HL-60/S4 (cell line): ENCODE data around the gene SNX8.
"Not testable (repeated sequence)": the region's sequence is repeated elsewhere in the genome, so short reads cannot be mapped to it uniquely, and the experiment has no call there.

Experiments used
- in situ Hi-C: fragments of 300-500 bp; cut with MboI; formaldehyde crosslinking; loops from 2 replicates; pipeline ENCODE4 v1.14.3; 2022; ENCODE audit warnings: low sequenced_read_pairs

Gene SNX8

DNA sequence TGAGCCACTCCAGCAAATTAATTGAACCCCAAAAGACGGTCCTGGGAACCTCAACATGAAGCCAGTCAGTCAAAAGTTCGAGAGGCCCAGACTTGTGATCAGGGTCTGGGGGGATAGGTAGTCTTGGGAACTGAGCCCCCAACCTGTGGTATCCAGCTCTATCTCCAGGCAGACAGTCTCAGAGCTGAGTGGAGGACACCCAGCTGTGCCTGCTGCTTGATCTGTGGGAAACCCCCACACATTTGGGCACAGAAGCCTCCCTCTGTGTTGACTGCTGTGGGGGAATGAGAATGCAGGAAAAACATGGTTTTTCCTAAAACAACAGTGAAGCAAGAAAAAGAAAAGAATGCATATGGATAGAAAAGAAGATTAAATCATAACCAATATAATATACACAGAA lies 16.3 kb upstream of the SNX8 start:
- in situ Hi-C loops = loop anchor here (25.0 kb wide), 1 partner anchor 543 kb away; no protein-coding TSS in a partner anchor

GRCh38 chr7:2326951-2327350 lies 12.7 kb upstream of the SNX8 start:
- in situ Hi-C loops = loop anchor here (25.0 kb wide), 1 partner anchor 540 kb away; no protein-coding TSS in a partner anchor

DNA sequence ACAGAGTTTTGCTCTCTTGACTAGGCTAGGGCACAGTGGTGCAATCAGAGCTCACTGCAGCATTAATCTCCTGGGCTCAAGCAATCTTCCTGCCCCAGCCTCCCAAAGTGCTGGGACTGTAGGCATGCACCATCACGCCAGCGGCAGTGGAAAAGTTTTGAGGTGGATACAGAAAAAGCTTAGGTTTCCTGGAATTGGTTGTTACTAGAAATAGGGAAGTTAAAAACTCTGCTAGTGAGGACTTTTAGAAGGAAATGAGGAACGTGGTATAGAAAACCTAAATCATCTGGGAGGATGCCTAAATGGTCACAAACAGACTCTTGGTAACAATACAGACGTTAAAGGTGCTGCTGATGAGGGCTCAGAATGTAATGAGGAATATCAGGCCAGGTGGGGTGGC lies 10.9 kb upstream of the SNX8 start:
- in situ Hi-C loops = loop anchor here (25.0 kb wide), 1 partner anchor 538 kb away; no protein-coding TSS in a partner anchor

- in situ Hi-C loops = no loop called here
Observed at GRCh38 chr7:2321020-2321419, 6.8 kb upstream of the SNX8 start.

DNA sequence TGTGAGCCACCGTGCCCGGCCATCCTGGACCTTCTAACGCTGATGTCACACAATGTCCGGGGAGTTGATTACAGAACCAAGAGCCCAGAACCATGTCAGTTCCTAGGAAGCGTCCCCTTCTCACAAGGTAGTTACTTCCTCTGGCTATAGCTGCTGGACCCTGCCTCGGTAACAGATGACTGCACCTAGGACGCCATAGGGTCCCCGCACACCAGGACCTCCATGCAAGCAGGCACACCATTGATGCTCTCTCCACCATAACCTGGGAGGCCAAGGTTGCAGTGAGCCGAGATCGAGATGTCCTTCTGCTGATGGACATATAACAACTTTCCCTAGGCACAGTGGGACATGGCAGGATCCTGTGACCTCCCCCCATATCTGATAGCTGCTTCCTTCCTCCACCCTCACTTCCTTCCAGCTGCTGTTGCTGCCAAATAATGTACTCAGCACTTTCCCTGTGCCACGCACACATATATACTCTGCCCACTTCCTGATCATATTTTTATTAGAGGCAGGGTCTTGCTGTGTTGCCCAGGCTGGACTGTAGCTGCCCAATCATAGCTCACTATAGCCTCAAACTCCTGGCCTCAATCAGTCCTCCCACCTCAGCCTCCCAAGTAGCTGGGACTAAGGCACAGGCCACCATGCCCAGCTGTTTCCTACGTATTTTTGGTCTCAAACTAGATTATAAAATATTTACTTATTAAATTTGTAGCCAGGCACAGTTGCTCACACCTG lies 3.5 kb upstream of the SNX8 start:
- in situ Hi-C loops = no loop called here

DNA sequence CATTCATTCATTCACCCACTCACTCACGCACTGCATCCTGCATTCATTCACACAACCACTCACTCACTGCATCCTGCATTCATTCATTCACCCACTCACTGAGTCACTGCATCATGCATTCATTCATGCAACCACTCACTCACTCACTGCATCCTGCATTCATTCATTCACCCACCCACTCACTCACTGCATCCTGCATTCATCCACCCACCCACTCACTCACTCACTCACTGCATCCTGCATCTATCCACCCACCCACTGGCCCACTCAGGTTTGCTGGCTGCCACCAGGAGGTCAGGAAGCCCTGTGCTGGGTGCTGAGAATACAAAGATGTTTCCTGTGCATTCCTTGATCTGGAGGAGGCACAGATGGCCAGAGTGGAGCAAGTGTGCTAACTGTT lies 2.3 kb upstream of the SNX8 start:
- in situ Hi-C loops = no loop called here

- in situ Hi-C loops = no loop called here
Observed at GRCh38 chr7:2315787-2316186, 1.5 kb upstream of the SNX8 start.

- in situ Hi-C loops = not testable (repeated sequence)
Observed at GRCh38 chr7:2314956-2315530, 802 bp upstream of the SNX8 start.

DNA sequence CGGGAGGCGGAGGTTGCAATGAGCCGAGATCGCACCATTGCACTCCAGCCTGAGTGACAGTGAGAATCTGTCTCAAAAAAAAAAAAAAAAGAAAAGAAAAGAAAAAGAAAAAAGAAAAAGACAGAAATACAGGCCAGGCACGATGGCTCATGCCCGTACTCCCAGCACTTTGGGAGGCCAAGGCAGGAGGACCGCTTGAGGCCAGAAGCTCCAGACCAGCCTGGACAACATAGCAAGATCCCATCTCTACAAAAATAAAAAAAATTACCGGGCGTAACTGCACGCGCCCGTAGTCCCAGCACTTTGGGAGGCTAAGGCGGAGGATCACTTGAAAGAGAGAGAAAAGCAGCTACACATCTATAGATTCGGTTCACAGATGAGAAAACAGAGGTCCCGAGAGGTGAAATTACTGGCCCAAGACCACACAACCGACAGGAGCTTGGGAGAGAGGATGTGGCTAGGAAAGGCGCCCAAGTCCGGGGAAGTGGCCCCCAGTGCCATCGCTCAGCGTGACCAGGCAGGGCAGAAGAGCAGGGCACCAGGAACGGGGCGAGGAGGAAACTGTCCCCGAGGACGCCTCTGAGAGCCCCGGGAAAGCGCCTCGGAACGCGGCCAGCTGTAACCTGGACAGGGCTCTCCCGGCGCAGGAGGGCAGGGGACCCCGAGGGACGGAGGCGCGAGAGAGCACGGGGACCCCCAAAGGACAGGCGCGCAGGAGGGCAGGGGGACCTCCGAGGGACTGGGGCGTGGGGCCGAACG lies 612 bp downstream of the SNX8 start:
- in situ Hi-C loops = no loop called here

DNA sequence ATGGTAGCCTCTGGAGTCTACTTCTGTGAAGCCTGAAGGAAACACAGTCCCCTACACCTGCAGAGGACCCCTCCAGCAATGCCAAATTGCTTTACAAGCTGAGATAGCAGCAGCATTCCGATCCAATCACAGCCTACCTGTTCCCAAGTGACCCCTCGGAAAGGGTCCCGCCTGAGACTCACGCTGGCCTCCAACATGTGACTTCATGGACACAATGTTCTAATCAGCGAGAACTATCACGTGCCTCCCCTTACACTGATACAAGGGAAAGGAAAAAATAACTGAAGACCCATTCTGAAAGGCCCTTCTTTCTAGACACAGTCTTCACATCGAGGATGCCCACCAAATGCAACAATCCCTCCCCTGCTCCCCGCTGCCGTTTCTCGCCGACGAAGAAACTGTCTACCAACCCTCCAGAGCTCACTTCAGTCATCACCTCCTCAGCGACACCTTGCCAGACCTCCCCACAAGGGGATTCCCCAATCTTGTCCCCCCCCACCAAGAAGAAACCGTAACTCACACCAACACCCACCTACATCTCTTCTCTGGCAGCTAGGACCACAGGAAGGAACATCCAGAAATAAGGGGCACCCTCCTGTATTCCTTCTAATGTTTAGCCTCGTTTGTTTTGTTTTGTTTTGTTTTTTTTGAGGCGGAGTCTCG lies 1.8 kb downstream of the SNX8 start:
- in situ Hi-C loops = no loop called here

- in situ Hi-C loops = no loop called here
Observed at GRCh38 chr7:2309889-2310331, 4.3 kb downstream of the SNX8 start.

DNA sequence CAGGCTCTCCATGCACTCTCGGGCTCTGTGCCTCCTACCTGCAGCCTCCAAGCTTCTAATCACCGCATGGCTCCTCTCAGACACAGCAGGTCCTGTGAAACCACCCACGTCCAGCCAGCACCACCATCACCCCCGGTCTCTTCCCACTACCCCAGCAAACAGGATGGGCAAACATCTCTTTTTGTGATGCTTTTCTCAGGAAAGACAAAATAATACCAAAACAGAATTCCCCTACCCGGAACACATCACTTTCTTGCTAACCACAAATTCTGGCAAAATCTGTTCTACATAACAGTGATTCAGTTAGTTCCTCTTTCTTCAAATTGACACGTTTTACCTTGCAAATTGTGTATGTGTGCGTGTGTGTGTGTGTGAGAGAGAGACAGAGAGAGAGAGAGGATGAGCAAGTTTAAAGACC lies 6.5 kb downstream of the SNX8 start:
- in situ Hi-C loops = no loop called here

DNA sequence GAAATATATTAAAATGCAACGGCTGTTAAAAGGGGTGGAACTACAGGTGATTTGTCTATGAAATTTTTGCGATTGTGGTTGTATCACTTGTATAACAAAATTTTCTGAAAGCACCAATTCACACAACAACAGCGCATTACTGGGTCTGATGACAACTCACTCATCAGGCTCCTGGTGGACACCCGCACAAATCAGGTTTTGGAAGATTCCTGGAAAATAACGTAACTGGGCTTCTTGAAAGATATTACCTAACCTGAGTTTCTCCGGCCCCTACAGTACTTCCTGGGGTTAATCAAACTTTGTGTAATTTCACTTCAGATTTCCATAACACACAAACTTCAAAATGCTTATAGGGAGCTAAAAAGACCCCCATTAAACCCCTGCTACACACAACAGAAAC lies 7.6 kb downstream of the SNX8 start:
- in situ Hi-C loops = no loop called here

GRCh38 chr7:2305258-2305657 lies 9.0 kb downstream of the SNX8 start:
- in situ Hi-C loops = not testable (repeated sequence)

DNA sequence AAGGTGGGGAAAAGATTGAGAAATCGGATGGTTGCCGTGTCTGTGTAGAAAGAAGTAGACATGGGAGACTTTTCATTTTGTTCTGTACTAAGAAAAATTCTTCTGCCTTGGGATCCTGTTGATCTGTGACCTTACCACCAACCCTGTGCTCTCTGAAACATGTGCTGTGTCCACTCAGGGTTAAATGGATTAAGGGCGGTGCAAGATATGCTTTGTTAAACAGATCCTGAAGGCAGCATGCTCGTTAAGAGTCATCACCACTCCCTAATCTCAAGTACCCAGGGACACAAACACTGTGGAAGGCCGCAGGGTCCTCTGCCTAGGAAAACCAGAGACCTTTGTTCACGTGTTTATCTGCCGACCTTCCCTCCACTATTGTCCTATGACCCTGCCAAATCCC lies 10.7 kb downstream of the SNX8 start:
- in situ Hi-C loops = not testable (repeated sequence)

DNA sequence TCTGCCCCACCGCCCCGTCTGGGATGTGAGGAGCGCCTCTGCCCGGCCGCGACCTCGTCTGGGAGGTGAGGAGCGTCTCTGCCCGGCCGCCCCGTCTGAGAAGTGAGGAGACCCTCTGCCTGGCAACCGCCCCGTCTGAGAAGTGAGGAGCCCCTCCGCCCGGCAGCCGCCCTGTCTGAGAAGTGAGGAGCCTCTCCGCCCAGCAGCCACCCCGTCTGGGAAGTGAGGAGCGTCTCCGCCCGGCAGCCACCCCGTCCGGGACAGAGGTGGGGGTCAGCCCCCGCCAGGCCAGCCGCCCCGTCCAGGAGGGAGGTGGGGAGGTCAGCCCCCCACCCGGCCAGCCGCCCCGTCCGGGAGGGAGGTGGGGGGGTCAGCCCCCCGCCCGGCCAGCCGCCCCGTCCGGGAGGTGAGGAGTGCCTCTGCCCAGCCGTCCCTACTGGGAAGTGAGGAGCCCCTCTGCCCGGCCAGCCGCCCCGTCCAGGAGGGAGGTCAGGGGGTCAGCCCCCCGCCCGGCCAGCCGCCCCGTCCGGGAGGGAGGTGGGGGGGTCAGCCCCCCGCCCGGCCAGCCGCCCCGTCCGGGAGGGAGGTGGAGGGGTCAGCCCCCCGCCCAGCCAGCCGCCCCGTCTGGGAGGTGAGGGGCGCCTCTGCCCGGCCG lies 11.4 kb downstream of the SNX8 start:
- in situ Hi-C loops = not testable (repeated sequence)

GRCh38 chr7:2301511-2301863 lies 12.8 kb downstream of the SNX8 start:
- in situ Hi-C loops = no loop called here

- in situ Hi-C loops = no loop called here
Observed at GRCh38 chr7:2299870-2300512, 14.2 kb downstream of the SNX8 start.

GRCh38 chr7:2299131-2299829 lies 15.0 kb downstream of the SNX8 start:
- in situ Hi-C loops = no loop called here

DNA sequence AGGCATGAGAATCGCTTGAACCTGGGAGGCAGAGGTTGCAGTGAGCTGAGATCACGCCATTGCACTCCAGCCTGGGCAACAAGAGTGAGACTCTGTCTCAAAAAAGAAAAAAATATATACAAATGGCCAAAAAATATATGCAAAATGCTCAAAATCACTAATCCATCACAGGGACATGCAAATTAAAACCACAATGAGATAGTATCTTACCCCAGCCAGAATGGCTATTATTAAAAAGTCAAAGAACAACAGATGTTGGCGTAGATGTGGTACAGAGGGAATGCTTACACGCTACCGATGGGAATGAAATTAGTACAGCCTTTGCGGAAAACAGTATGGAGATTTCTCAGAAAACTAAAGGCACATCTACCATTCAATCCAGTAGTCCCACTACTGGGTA lies 17.4 kb downstream of the SNX8 start:
- in situ Hi-C loops = no loop called here
